Osteocyte (in vitro differentiated cells): Measurements from ENCODE around the gene SSBP3. TPM values are rescaled to one million over a fixed set of nuclear protein-coding genes. Genes with fewer than 3 reads are reported as not detected.

Experiments used
- DNase-seq: peaks from one replicate; pipeline ENCODE4 v3.0.0; 2021; ENCODE audit warnings: mixed read lengths; ENCODE audit not compliant: unreplicated experiment; ENCODE audit errors: extremely low spot score
- H3K27ac Mint-ChIP-seq: one replicate; pipeline ENCODE4 v1.8.0; 2021; ENCODE audit warnings: mild to moderate bottlenecking, mixed read lengths; ENCODE audit not compliant: unreplicated experiment
- H3K27me3 Mint-ChIP-seq: one replicate; pipeline ENCODE4 v1.8.0; 2021; ENCODE audit warnings: mixed read lengths; ENCODE audit not compliant: unreplicated experiment
- H3K36me3 Mint-ChIP-seq: one replicate; pipeline ENCODE4 v1.8.0; 2021; ENCODE audit warnings: mixed read lengths; ENCODE audit not compliant: unreplicated experiment
- H3K4me1 Mint-ChIP-seq: one replicate; pipeline ENCODE4 v1.8.0; 2021; ENCODE audit warnings: mixed read lengths; ENCODE audit not compliant: unreplicated experiment
- H3K4me3 Mint-ChIP-seq: one replicate; pipeline ENCODE4 v1.8.0; 2021; ENCODE audit warnings: mild to moderate bottlenecking, moderate library complexity, mixed read lengths; ENCODE audit not compliant: unreplicated experiment
- H3K9me3 Mint-ChIP-seq: one replicate; pipeline ENCODE4 v1.8.0; 2021; ENCODE audit warnings: mixed read lengths; ENCODE audit not compliant: unreplicated experiment
- CTCF ChIP-seq: fragments of 200-600 bp; sonication (generic); IDR thresholded peaks from 2 replicates; pipeline ENCODE4 v1.5.0; 2021; ENCODE audit warnings: antibody characterized with exemption, mild to moderate bottlenecking, moderate library complexity
- total RNA-seq: library from RNA; stranded (reverse); gene quantifications from 2 replicates; pipeline ENCODE4 v1.2.1, GENCODE V29; 2021

SSBP3 gene
- total RNA-seq, 1 donor from 2014 or later, result 56.4 TPM

GRCh38 chr1:54292002-54292911, 113.9 kb downstream of the SSBP3 start:
- Mint-ChIP-seq H3K9me3 (no peaks in the 10 kb centered on the region), H3K27me3 (no peaks in the 10 kb centered on the region), H3K4me3 (no peak overlapping the region), H3K4me1 (peaks cover 30% of the 10 kb centered on the region), H3K27ac (no peak overlapping the region), H3K36me3 (no peaks in the 10 kb centered on the region)
- no peak for DNase-seq
- TF ChIP-seq CTCF, result no peak

- Mint-ChIP-seq H3K27ac (no peak overlapping the region), H3K9me3 (no peaks in the 10 kb centered on the region), H3K4me3 (no peak overlapping the region), H3K4me1 (peaks cover 36% of the 10 kb centered on the region), H3K27me3 (no peaks in the 10 kb centered on the region), H3K36me3 (no peaks in the 10 kb centered on the region)
- no peak for DNase-seq
- TF ChIP-seq CTCF, result no peak
These were observed 114.8 kb downstream of the SSBP3 start for GRCh38 chr1:54291276-54292001.

GRCh38 chr1:54290506-54291184, 115.5 kb downstream of the SSBP3 start:
- TF ChIP-seq CTCF, result no peak
- H3K4me3 Mint-ChIP-seq, result no peak overlapping the region
- H3K27ac Mint-ChIP-seq, result no peak overlapping the region
- no peak for DNase-seq
- no peaks in the 10 kb centered on the region for H3K36me3 Mint-ChIP-seq
- H3K4me1 Mint-ChIP-seq, result peaks cover 39% of the 10 kb centered on the region
- no peaks in the 10 kb centered on the region for H3K27me3 Mint-ChIP-seq
- H3K9me3 Mint-ChIP-seq, result no peaks in the 10 kb centered on the region

- no peak overlapping the region for H3K4me3 Mint-ChIP-seq
- H3K9me3 Mint-ChIP-seq, result no peaks in the 10 kb centered on the region
- DNase-seq, result no peak
- no peak overlapping the region for H3K27ac Mint-ChIP-seq
- no peaks in the 10 kb centered on the region for H3K36me3 Mint-ChIP-seq
- H3K4me1 Mint-ChIP-seq, result peaks cover 33% of the 10 kb centered on the region
- TF ChIP-seq CTCF, result no peak
- no peaks in the 10 kb centered on the region for H3K27me3 Mint-ChIP-seq
These were observed 116.4 kb downstream of the SSBP3 start for GRCh38 chr1:54289712-54290233.
